H9 (cell line): ENCODE results near the gene C16orf90. TPM values are rescaled to one million over a fixed set of nuclear protein-coding genes. Genes with fewer than 3 reads are reported as not detected.

Experiments used
- DNase-seq: peaks from one replicate; pipeline ENCODE4 v3.0.0-alpha.2; 2017
- H2AFZ ChIP-seq: one replicate; pipeline ENCODE4 v1.6.1; 2013; ENCODE audit warnings: mild to moderate bottlenecking, low read length, control low read depth, moderate library complexity
- H2AK5ac ChIP-seq: 2 replicates; pipeline ENCODE4 v1.6.1; 2013; ENCODE audit warnings: low read length, control low read depth, mixed read lengths; ENCODE audit not compliant: insufficient read length
- H2BK120ac ChIP-seq: one replicate; pipeline ENCODE4 v1.6.1; 2013; ENCODE audit warnings: low read depth, mild to moderate bottlenecking, low read length, control low read depth, inconsistent platforms; ENCODE audit not compliant: poor library complexity, severe bottlenecking
- H2BK12ac ChIP-seq: 2 replicates; pipeline ENCODE4 v1.6.1; 2013; ENCODE audit warnings: low read length, control low read depth, mixed read lengths, low read depth; ENCODE audit not compliant: insufficient read length
- H2BK15ac ChIP-seq: 2 replicates; pipeline ENCODE4 v1.6.1; 2013; ENCODE audit warnings: low read depth, low read length, control low read depth
- H2BK20ac ChIP-seq: one replicate; pipeline ENCODE4 v1.6.1; 2013; ENCODE audit warnings: low read depth, mild to moderate bottlenecking, low read length, control low read depth, inconsistent platforms; ENCODE audit not compliant: poor library complexity, severe bottlenecking
- H2BK5ac ChIP-seq: 2 replicates; pipeline ENCODE4 v1.6.1; 2013; ENCODE audit warnings: low read length, control low read depth, mixed read lengths; ENCODE audit not compliant: insufficient read length
- H3K14ac ChIP-seq: 2 replicates; pipeline ENCODE4 v1.6.1; 2013; ENCODE audit warnings: low read length, control low read depth; ENCODE audit not compliant: insufficient read depth
- H3K18ac ChIP-seq: 2 replicates; pipeline ENCODE4 v1.6.1; 2013; ENCODE audit warnings: low read depth, mild to moderate bottlenecking, mixed read lengths, low read length, control low read depth; ENCODE audit not compliant: insufficient read length
- H3K23ac ChIP-seq: 2 replicates; pipeline ENCODE4 v1.6.1; 2013; ENCODE audit warnings: low read length, control low read depth, mixed read lengths, low read depth; ENCODE audit not compliant: insufficient read length
- H3K23me2 ChIP-seq: 2 replicates; pipeline ENCODE4 v1.6.1; 2013; ENCODE audit warnings: low read depth, mild to moderate bottlenecking, mixed read lengths, low read length, control low read depth; ENCODE audit not compliant: insufficient read length, poor library complexity, severe bottlenecking
- H3K27ac ChIP-seq: 2 replicates; pipeline ENCODE4 v1.5.1; 2013; ENCODE audit warnings: low read length, control low read depth, mixed read lengths, low read depth; ENCODE audit not compliant: insufficient read length
- H3K27me3 ChIP-seq: 2 replicates; pipeline ENCODE4 v1.6.1; 2013; ENCODE audit warnings: low read length, control low read depth, inconsistent platforms; ENCODE audit not compliant: insufficient read depth
- H3K4ac ChIP-seq: 2 replicates; pipeline ENCODE4 v1.6.1; 2013; ENCODE audit warnings: low read depth, mild to moderate bottlenecking, control low read depth, inconsistent platforms, low read length, moderate library complexity
- H3K4me1 ChIP-seq: 2 replicates; pipeline ENCODE4 v1.6.1; 2013; ENCODE audit warnings: low read length, control low read depth, inconsistent platforms; ENCODE audit not compliant: insufficient read depth
- H3K4me2 ChIP-seq: 2 replicates; pipeline ENCODE4 v1.6.1; 2013; ENCODE audit warnings: low read length, control low read depth, mixed read lengths; ENCODE audit not compliant: insufficient read length, insufficient read depth
- H3K56ac ChIP-seq: 2 replicates; pipeline ENCODE4 v1.6.1; 2013; ENCODE audit warnings: low read depth, mild to moderate bottlenecking, mixed read lengths, low read length, control low read depth; ENCODE audit not compliant: insufficient read length
- H3K79me1 ChIP-seq: 2 replicates; pipeline ENCODE4 v1.6.1; 2013; ENCODE audit warnings: low read depth, mild to moderate bottlenecking, moderate library complexity, low read length, control low read depth, inconsistent platforms; ENCODE audit not compliant: insufficient read depth, poor library complexity, severe bottlenecking
- H3K79me2 ChIP-seq: 2 replicates; pipeline ENCODE4 v1.6.1; 2013; ENCODE audit warnings: low read length, control low read depth, inconsistent platforms; ENCODE audit not compliant: insufficient read depth
- H3K9ac ChIP-seq: 2 replicates; pipeline ENCODE4 v1.6.1; 2013; ENCODE audit warnings: low read length, control low read depth, mixed read lengths; ENCODE audit not compliant: insufficient read length; ENCODE audit errors: extremely low read depth
- H3K9me3 ChIP-seq: one replicate; pipeline ENCODE4 v1.6.1; 2013; ENCODE audit warnings: low read depth, low read length, inconsistent platforms; ENCODE audit not compliant: control insufficient read depth
- H3T11ph ChIP-seq: one replicate; pipeline ENCODE4 v1.6.1; 2013; ENCODE audit warnings: mild to moderate bottlenecking, low read length, control low read depth, inconsistent platforms
- H4K20me1 ChIP-seq: one replicate; pipeline ENCODE4 v1.6.1; 2013; ENCODE audit not compliant: control insufficient read depth, insufficient read length, insufficient read depth
- H4K5ac ChIP-seq: 2 replicates; pipeline ENCODE4 v1.6.1; 2013; ENCODE audit warnings: low read depth, mild to moderate bottlenecking, mixed read lengths, low read length, control low read depth; ENCODE audit not compliant: insufficient read length
- H4K8ac ChIP-seq: replicated peaks from 2 replicates; pipeline ENCODE4 v1.6.1; 2013; ENCODE audit warnings: low read length, control low read depth, mixed read lengths, low read depth; ENCODE audit not compliant: insufficient read length
- H4K91ac ChIP-seq: 2 replicates; pipeline ENCODE4 v1.6.1; 2013; ENCODE audit warnings: low read depth, mild to moderate bottlenecking, moderate library complexity, mixed read lengths, low read length, control low read depth; ENCODE audit not compliant: insufficient read length
- H3K27ac Mint-ChIP-seq, 3 experiments: 2 replicates in 2 of 3; 3 replicates in 1 of 3; pipeline ENCODE4 v1.8.0; 2020 to 2021; ENCODE audit warnings: mixed read lengths in 3 of 3, mild to moderate bottlenecking in 1 of 3, moderate library complexity in 1 of 3
- H3K27me3 Mint-ChIP-seq: 2 replicates; pipeline ENCODE4 v1.8.0; 2021; ENCODE audit warnings: low read depth, mild to moderate bottlenecking, moderate library complexity, mixed read lengths
- H3K36me3 Mint-ChIP-seq, 3 experiments: 2 replicates in 2 of 3; 3 replicates in 1 of 3; pipeline ENCODE4 v1.8.0; 2020 to 2021; ENCODE audit warnings: low read depth in 3 of 3, mixed read lengths in 3 of 3; ENCODE audit not compliant: insufficient read depth in 1 of 3
- H3K4me1 Mint-ChIP-seq, 2 experiments: 2 replicates each; pipeline ENCODE4 v1.8.0; 2020; ENCODE audit warnings: mixed read lengths in 2 of 2
- H3K4me3 Mint-ChIP-seq, 2 experiments: 2 replicates in 1 of 2; 3 replicates in 1 of 2; pipeline ENCODE4 v1.8.0; 2020 to 2021; ENCODE audit warnings: mild to moderate bottlenecking in 2 of 2, mixed read lengths in 2 of 2, moderate library complexity in 1 of 2
- H3K9me3 Mint-ChIP-seq, 2 experiments: 2 replicates in 1 of 2; 3 replicates in 1 of 2; pipeline ENCODE4 v1.8.0; 2020; ENCODE audit warnings: mild to moderate bottlenecking in 2 of 2, mixed read lengths in 2 of 2, moderate library complexity in 1 of 2
- WGBS: extraction: QIAGEN DNeasy Blood & Tissue Kit; methylation state at CpG from one replicate; pipeline ENCODE4 v1.1.7; 2013; ENCODE audit warnings: missing lambda C conversion rate, low lambda C conversion rate, mixed read lengths; ENCODE audit not compliant: insufficient read length; ENCODE audit errors: extremely low coverage; 5-methylcytosine and 5-hydroxymethylcytosine counted together
- total RNA-seq: library from RNA; stranded (reverse); gene quantifications from 2 replicates; pipeline ENCODE4 v1.2.1, GENCODE V29; 2021
- TF ChIP-seq, protein P1 (sequence below): fragments of 200-600 bp; sonication (generic); conservative IDR thresholded peaks from 3 replicates; pipeline ENCODE4 v1.8.0; 2021; ENCODE audit warnings: antibody characterized with exemption, mild to moderate bottlenecking

Gene C16orf90
- total RNA-seq, 1 experiment from 2014 or later = not detected

DNA sequence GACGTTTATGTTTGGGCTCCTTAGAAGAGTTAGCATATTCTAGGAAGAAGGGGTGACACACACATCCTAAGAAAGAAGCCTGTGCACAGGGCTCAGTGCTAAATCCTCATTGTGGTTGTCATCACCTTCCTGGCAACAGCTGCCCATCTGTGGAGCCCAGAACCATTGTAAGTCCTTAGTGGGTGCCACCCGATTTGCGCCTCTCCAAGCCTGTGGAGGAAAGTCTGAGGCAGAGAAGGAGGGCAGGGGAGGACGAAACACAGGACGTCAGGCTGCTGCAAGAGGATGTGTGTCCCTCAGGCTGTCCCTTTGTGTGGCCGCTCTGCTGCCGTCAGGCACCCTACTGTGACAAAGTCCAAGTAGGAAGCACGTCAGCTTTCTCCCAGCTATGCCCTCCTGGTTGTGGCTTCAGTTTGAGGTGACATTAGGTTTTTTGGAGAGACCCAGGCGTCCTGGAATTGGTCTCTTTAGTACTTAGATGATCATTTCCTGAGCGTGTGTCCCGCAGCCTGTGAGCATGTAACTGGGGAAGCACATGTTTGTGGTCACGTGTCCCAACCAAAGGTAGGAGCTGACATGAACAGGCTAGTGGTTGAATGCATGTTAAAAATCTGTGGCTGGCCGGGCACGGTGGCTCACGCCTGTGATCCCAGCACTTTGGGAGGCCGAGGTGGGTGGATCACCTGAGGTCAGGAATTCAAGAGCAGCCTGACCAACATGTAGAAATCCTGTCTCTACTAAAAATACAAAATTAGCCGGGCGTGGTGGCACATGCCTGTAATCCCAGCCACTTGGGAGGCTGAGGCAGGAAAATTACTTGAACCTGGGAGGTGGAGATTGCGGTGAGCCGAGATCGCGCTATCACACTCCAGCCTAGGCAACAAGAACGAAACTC is 16.2 kb upstream of the C16orf90 start:
- Histone ChIP-seq H2AK5ac (no peak overlapping the region), H3K14ac (no peak overlapping the region), H3K27me3 (no peaks in the 10 kb centered on the region), H2AFZ (no peak overlapping the region), H3K23me2 (no peaks in the 10 kb centered on the region), H3K23ac (no peak overlapping the region), H2BK15ac (no peak overlapping the region), H3K4ac (no peak overlapping the region), H2BK12ac (no peak overlapping the region), H3K4me1 (no peaks in the 10 kb centered on the region), H4K5ac (no peak overlapping the region), H2BK20ac (no peak overlapping the region), H3K4me2 (no peak overlapping the region), H3K79me2 (no peaks in the 10 kb centered on the region), H4K8ac (no peak overlapping the region), H3T11ph (no peak overlapping the region), H4K20me1 (no peaks in the 10 kb centered on the region), H4K91ac (no peak overlapping the region), H2BK5ac (no peak overlapping the region), H3K27ac (no peak overlapping the region), H3K9ac (no peak overlapping the region), H2BK120ac (no peak overlapping the region), H3K18ac (no peak overlapping the region), H3K56ac (no peak overlapping the region), H3K9me3 (no peaks in the 10 kb centered on the region), H3K79me1 (no peaks in the 10 kb centered on the region)
- Mint-ChIP-seq H3K36me3 (peaks cover 24 to 65% (median 49%) of the 10 kb centered on the region in 3 experiments; a peak in 6 of 7 replicates), H3K4me3 (no peak overlapping the region), H3K27me3 (no peaks in the 10 kb centered on the region), H3K9me3 (no peaks in the 10 kb centered on the region), H3K27ac (peak overlapping the region in 2 of 3 experiments; percentile 76 to 77; a peak in 2 of 7 replicates), H3K4me1 (peaks cover 0 to 4% of the 10 kb centered on the region in 2 experiments; a peak in 2 of 4 replicates)
- TF ChIP-seq, protein P1, sequence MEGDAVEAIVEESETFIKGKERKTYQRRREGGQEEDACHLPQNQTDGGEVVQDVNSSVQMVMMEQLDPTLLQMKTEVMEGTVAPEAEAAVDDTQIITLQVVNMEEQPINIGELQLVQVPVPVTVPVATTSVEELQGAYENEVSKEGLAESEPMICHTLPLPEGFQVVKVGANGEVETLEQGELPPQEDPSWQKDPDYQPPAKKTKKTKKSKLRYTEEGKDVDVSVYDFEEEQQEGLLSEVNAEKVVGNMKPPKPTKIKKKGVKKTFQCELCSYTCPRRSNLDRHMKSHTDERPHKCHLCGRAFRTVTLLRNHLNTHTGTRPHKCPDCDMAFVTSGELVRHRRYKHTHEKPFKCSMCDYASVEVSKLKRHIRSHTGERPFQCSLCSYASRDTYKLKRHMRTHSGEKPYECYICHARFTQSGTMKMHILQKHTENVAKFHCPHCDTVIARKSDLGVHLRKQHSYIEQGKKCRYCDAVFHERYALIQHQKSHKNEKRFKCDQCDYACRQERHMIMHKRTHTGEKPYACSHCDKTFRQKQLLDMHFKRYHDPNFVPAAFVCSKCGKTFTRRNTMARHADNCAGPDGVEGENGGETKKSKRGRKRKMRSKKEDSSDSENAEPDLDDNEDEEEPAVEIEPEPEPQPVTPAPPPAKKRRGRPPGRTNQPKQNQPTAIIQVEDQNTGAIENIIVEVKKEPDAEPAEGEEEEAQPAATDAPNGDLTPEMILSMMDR = no peak
- no CpG with 5 or more reads among the region's 23 CpGs for WGBS
- peak; percentile 24 for DNase-seq
